Smooth muscle cell (in vitro differentiated cells): ENCODE measurements around the gene CAT. TPM values are rescaled to one million over a fixed set of nuclear protein-coding genes. Genes with fewer than 3 reads are reported as not detected.

Experiments used
- DNase-seq: peaks from one replicate; lab custom pipeline; 2025; ENCODE audit not compliant: unreplicated experiment; lab: John Stamatoyannopoulos, UW
- H2AFZ ChIP-seq: fragments of 200-600 bp; sonication (generic); 2 replicates; pipeline ENCODE4 v1.6.0; 2016; ENCODE audit warnings: antibody characterized with exemption, low read depth, mild to moderate bottlenecking
- H3F3A ChIP-seq: fragments of 200-600 bp; sonication (generic); 2 replicates; pipeline ENCODE4 v1.6.0; 2017; ENCODE audit warnings: antibody characterized with exemption, low read depth
- H3K27ac ChIP-seq: fragments of 200-600 bp; sonication (generic); 2 replicates; pipeline ENCODE4 v1.5.1; 2016; ENCODE audit warnings: low read depth, mild to moderate bottlenecking
- H3K27me3 ChIP-seq: fragments of 200-600 bp; sonication (generic); 2 replicates; pipeline ENCODE4 v1.6.1; 2016; ENCODE audit warnings: low read depth, mild to moderate bottlenecking
- H3K36me3 ChIP-seq: fragments of 200-600 bp; sonication (generic); 2 replicates; pipeline ENCODE4 v1.5.1; 2016; ENCODE audit warnings: low read depth
- H3K4me1 ChIP-seq: fragments of 200-600 bp; sonication (generic); 2 replicates; pipeline ENCODE4 v1.5.1; 2016; ENCODE audit warnings: low read depth
- H3K4me2 ChIP-seq: fragments of 200-600 bp; sonication (generic); 2 replicates; pipeline ENCODE4 v1.6.0; 2016; ENCODE audit warnings: mild to moderate bottlenecking
- H3K4me3 ChIP-seq: fragments of 200-600 bp; sonication (generic); 2 replicates; pipeline ENCODE4 v1.5.1; 2016; ENCODE audit warnings: mild to moderate bottlenecking
- H3K79me2 ChIP-seq: fragments of 200-600 bp; sonication (generic); 2 replicates; pipeline ENCODE4 v1.6.0; 2016; ENCODE audit warnings: low read depth, mild to moderate bottlenecking
- H3K9ac ChIP-seq: fragments of 200-600 bp; sonication (generic); 2 replicates; pipeline ENCODE4 v1.6.0; 2016; ENCODE audit warnings: low read depth
- H3K9me3 ChIP-seq: fragments of 200-600 bp; sonication (generic); replicated peaks from 2 replicates; pipeline ENCODE4 v1.5.1; 2016; ENCODE audit warnings: low read depth
- H4K20me1 ChIP-seq: fragments of 200-600 bp; sonication (generic); 2 replicates; pipeline ENCODE4 v1.6.0; 2016; ENCODE audit warnings: low read depth
- WGBS: methylation state at CpG from one replicate; pipeline ENCODE4 v1.1.7; 2016; ENCODE audit warnings: low lambda C conversion rate; 5-methylcytosine and 5-hydroxymethylcytosine counted together
- polyA plus RNA-seq: library from polyadenylated mRNA; unstranded; fragments of >200 nt; fragmentation: Nextera tagmentation; extraction: Ambion mirVana; gene quantifications from 2 replicates; pipeline ENCODE4 v1.2.1, GENCODE V29; 2016
- total RNA-seq: library from RNA; depleted of rRNA; stranded (reverse); fragments of >200 nt; gene quantifications from 2 replicates; pipeline ENCODE4 v1.2.3, GENCODE V29; 2014
- TF ChIP-seq, protein P1 (sequence below): fragments of 200-600 bp; sonication (generic); IDR thresholded peaks from 2 replicates; pipeline ENCODE4 v1.5.1; 2017; ENCODE audit warnings: borderline replicate concordance, mild to moderate bottlenecking, antibody characterized with exemption; ENCODE audit not compliant: insufficient read depth, poor library complexity, severe bottlenecking

CAT gene
- total and polyA plus RNA-seq, 2 experiments from 2014 or later: not detected

DNA sequence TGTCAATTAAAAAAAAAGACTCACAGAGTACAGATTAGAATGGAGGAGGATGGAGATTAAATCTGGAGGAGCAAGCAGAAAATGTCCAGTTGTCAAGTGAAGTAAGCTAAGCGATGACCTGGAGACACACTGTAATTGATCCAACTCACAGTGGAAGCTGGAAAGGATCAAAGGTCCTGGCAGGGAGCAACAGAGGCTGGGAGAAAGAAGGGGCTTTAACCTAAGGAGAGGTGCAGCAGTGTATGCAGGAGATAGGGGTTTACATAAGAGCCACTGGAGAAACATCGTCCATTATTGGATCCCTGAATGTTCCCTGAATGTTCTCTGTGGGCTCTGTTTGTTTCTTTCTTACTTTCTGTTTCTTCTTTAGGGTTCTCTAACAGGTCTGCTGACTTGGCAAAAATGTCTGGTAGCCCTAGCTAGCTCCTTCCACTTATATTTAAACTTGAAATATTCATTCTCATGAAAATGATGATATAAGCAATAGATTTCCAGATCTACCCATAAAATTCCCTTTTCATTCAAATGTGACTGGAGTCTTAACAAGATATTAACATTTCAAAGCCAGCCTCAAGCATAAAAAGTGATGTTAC is 30.1 kb upstream of the CAT start:
- no peaks in the 10 kb centered on the region for H3F3A ChIP-seq
- H3K27me3 ChIP-seq: peaks cover 9% of the 10 kb centered on the region
- TF ChIP-seq, protein P1, sequence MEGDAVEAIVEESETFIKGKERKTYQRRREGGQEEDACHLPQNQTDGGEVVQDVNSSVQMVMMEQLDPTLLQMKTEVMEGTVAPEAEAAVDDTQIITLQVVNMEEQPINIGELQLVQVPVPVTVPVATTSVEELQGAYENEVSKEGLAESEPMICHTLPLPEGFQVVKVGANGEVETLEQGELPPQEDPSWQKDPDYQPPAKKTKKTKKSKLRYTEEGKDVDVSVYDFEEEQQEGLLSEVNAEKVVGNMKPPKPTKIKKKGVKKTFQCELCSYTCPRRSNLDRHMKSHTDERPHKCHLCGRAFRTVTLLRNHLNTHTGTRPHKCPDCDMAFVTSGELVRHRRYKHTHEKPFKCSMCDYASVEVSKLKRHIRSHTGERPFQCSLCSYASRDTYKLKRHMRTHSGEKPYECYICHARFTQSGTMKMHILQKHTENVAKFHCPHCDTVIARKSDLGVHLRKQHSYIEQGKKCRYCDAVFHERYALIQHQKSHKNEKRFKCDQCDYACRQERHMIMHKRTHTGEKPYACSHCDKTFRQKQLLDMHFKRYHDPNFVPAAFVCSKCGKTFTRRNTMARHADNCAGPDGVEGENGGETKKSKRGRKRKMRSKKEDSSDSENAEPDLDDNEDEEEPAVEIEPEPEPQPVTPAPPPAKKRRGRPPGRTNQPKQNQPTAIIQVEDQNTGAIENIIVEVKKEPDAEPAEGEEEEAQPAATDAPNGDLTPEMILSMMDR: no peak
- no peak overlapping the region for H3K4me2 ChIP-seq
- no peak overlapping the region for H3K4me3 ChIP-seq
- no peaks in the 10 kb centered on the region for H3K36me3 ChIP-seq
- H3K27ac ChIP-seq: no peak overlapping the region
- H3K9ac ChIP-seq: no peak overlapping the region
- no peaks in the 10 kb centered on the region for H4K20me1 ChIP-seq
- no peaks in the 10 kb centered on the region for H3K79me2 ChIP-seq
- no peak overlapping the region for H2AFZ ChIP-seq
- peaks cover 12% of the 10 kb centered on the region for H3K9me3 ChIP-seq
- DNase-seq: no peak
- no peaks in the 10 kb centered on the region for H3K4me1 ChIP-seq
- 94% methylated on average over 2 of the region's 2 CpGs for WGBS

GRCh38 chr11:34411111-34411510 is 27.6 kb upstream of the CAT start:
- H3K36me3 ChIP-seq: no peaks in the 10 kb centered on the region
- H3F3A ChIP-seq: no peaks in the 10 kb centered on the region
- H2AFZ ChIP-seq: no peak overlapping the region
- H3K27me3 ChIP-seq: peaks cover 1% of the 10 kb centered on the region
- no peaks in the 10 kb centered on the region for H3K79me2 ChIP-seq
- no peak overlapping the region for H3K4me3 ChIP-seq
- WGBS: 79% methylated on average over 3 of the region's 3 CpGs
- DNase-seq: no peak
- no peaks in the 10 kb centered on the region for H3K4me1 ChIP-seq
- H3K4me2 ChIP-seq: no peak overlapping the region
- TF ChIP-seq, protein P1: no peak
- no peak overlapping the region for H3K27ac ChIP-seq
- H3K9ac ChIP-seq: no peak overlapping the region
- no peaks in the 10 kb centered on the region for H4K20me1 ChIP-seq
- peaks cover 14% of the 10 kb centered on the region for H3K9me3 ChIP-seq

DNA sequence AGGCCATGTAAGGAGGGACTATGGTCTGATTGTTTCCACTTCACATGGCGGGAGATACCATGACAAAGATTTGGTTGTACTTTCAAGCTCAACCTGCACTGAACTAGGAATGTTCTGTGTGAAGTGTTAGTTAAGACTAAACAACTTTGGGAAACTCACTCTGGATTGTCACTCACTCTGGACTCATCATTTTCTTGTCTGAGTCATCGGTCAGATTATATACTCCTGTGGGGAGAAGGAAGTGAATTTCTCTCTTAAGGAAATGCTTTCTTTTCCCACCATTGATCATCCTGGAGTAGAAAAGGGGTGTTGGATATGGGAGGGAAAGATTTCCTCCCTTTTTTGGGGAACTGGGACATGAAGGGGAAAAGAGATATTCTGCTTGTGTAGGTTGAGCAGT is 26.9 kb upstream of the CAT start:
- H3K27me3 ChIP-seq: no peaks in the 10 kb centered on the region
- TF ChIP-seq, protein P1: no peak
- no peak for DNase-seq
- no peak overlapping the region for H3K9ac ChIP-seq
- no peaks in the 10 kb centered on the region for H3F3A ChIP-seq
- 90% methylated on average over 2 of the region's 2 CpGs for WGBS
- no peak overlapping the region for H2AFZ ChIP-seq
- H3K4me3 ChIP-seq: no peak overlapping the region
- H3K4me2 ChIP-seq: no peak overlapping the region
- no peaks in the 10 kb centered on the region for H3K36me3 ChIP-seq
- H3K4me1 ChIP-seq: no peaks in the 10 kb centered on the region
- H3K9me3 ChIP-seq: peaks cover 14% of the 10 kb centered on the region
- no peaks in the 10 kb centered on the region for H4K20me1 ChIP-seq
- no peak overlapping the region for H3K27ac ChIP-seq
- no peaks in the 10 kb centered on the region for H3K79me2 ChIP-seq

- H3K27me3 ChIP-seq: peaks cover 2% of the 10 kb centered on the region
- WGBS: 93% methylated on average over 1 of the region's 1 CpG
- TF ChIP-seq, protein P1: no peak
- DNase-seq: no peak
- no peak overlapping the region for H2AFZ ChIP-seq
- peaks cover 14% of the 10 kb centered on the region for H3K9me3 ChIP-seq
- no peaks in the 10 kb centered on the region for H4K20me1 ChIP-seq
- no peak overlapping the region for H3K4me3 ChIP-seq
- H3K79me2 ChIP-seq: no peaks in the 10 kb centered on the region
- no peak overlapping the region for H3K27ac ChIP-seq
- H3K9ac ChIP-seq: no peak overlapping the region
- no peaks in the 10 kb centered on the region for H3K4me1 ChIP-seq
- no peaks in the 10 kb centered on the region for H3F3A ChIP-seq
- no peaks in the 10 kb centered on the region for H3K36me3 ChIP-seq
- no peak overlapping the region for H3K4me2 ChIP-seq
Measured at GRCh38 chr11:34413263-34413662, 25.5 kb upstream of the CAT start.
